ENCODE results near the gene CRTAC1. TPM values are rescaled to one million over a fixed set of nuclear protein-coding genes. Genes with fewer than 3 reads are reported as not detected.

Gene CRTAC1
- total RNA-seq, 1 experiment from 2014 or later, result 0.46 TPM

DNA sequence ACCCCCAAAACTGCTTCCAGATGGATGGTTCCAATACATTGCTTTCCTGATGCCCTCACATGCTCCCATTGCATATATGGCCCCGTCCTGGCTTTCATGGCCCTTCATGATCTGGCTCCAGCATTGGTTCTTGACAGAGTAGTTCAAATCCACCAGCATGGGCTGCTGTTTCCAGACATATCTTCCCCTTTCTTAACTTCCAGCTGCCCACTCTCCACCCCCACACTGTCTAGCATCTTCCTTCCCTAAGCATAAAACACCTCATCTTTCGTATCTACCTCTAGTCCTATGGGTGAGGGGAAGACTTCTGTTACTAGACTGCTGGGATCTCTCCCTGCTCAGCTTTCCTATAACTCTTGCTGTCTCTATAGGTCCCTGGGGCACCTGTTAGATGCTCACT lies 194.0 kb downstream of the CRTAC1 start:
- no peaks in the 10 kb centered on the region for H3K4me1 ChIP-seq (ENCODE audit: insufficient read depth, low read length)
- no peak overlapping the region for H3K14ac ChIP-seq (ENCODE audit: insufficient read depth, low read length)
- Mint-ChIP-seq H3K4me3 (no peak overlapping the region), H3K4me1 (no peaks in the 10 kb centered on the region), H3K9me3 (peaks cover 0 to 5% of the 10 kb centered on the region in 2 experiments; a peak in 3 of 5 replicates), H3K36me3 (ENCODE audit: insufficient read depth in 1 of 3, low read depth in 3 of 3) (peaks cover 0 to 5% (median 0%) of the 10 kb centered on the region in 3 experiments; a peak in 2 of 7 replicates), H3K27me3 (ENCODE audit: low read depth) (peaks cover 32% of the 10 kb centered on the region), H3K27ac (no peak overlapping the region)
- H2AFZ ChIP-seq (ENCODE audit: low read length), result no peak overlapping the region
- TF ChIP-seq CTCF (conservative IDR thresholded peaks at IDR 0.05), result no peak
- no peaks in the 10 kb centered on the region for H3K23me2 ChIP-seq (ENCODE audit: insufficient read length, low read depth, low read length, poor library complexity, severe bottlenecking)
- H3K27me3 ChIP-seq (ENCODE audit: insufficient read depth, low read length), result no peaks in the 10 kb centered on the region
- no peaks in the 10 kb centered on the region for H3K79me1 ChIP-seq (ENCODE audit: insufficient read depth, low read depth, low read length, poor library complexity, severe bottlenecking)
- no peak overlapping the region for H4K8ac ChIP-seq (replicated peaks; ENCODE audit: insufficient read length, low read depth, low read length)
- no peak overlapping the region for H3K27ac ChIP-seq (ENCODE audit: insufficient read length, low read depth, low read length)
- no peak overlapping the region for H2BK5ac ChIP-seq (ENCODE audit: insufficient read length, low read length)
- H3K4me2 ChIP-seq (ENCODE audit: insufficient read depth, insufficient read length, low read length), result no peak overlapping the region
- no peak overlapping the region for H2BK20ac ChIP-seq (ENCODE audit: low read depth, low read length, poor library complexity, severe bottlenecking)
- no peak overlapping the region for H2BK120ac ChIP-seq (ENCODE audit: low read depth, low read length, poor library complexity, severe bottlenecking)
- H3K4ac ChIP-seq (ENCODE audit: low read depth, low read length), result no peak overlapping the region
- no peaks in the 10 kb centered on the region for H3K9me3 ChIP-seq (ENCODE audit: control insufficient read depth, low read depth, low read length)
- H3T11ph ChIP-seq (ENCODE audit: low read length), result no peak overlapping the region
- no peak overlapping the region for H2AK5ac ChIP-seq (ENCODE audit: insufficient read length, low read length)
- H2BK15ac ChIP-seq (ENCODE audit: low read depth, low read length), result no peak overlapping the region
- no peak for DNase-seq
- H2BK12ac ChIP-seq (ENCODE audit: insufficient read length, low read depth, low read length), result no peak overlapping the region
- H3K56ac ChIP-seq (ENCODE audit: insufficient read length, low read depth, low read length), result no peak overlapping the region
- no peak overlapping the region for H4K91ac ChIP-seq (ENCODE audit: insufficient read length, low read depth, low read length)
- no peak overlapping the region for H4K5ac ChIP-seq (ENCODE audit: insufficient read length, low read depth, low read length)
- H3K18ac ChIP-seq (ENCODE audit: insufficient read length, low read depth, low read length), result no peak overlapping the region
- no peak overlapping the region for H3K9ac ChIP-seq (ENCODE audit: extremely low read depth, insufficient read length, low read length)
- whole genome bisulfite sequencing (ENCODE audit: extremely low coverage, insufficient read length, low lambda C conversion rate), result no CpG with 5 or more reads among the region's 2 CpGs
- no peaks in the 10 kb centered on the region for H4K20me1 ChIP-seq (ENCODE audit: control insufficient read depth, insufficient read depth, insufficient read length)
- no peaks in the 10 kb centered on the region for H3K79me2 ChIP-seq (ENCODE audit: insufficient read depth, low read length)
- H3K23ac ChIP-seq (ENCODE audit: insufficient read length, low read depth, low read length), result no peak overlapping the region

Data from H9 (cell line).